ENCODE measurements around the gene TRIO. TPM values are rescaled to one million over a fixed set of nuclear protein-coding genes. Genes with fewer than 3 reads are reported as not detected.
A peak's percentile ranks its signal among the peaks of the same experiment; 100 is the strongest.

Gene TRIO
- total and polyA plus RNA-seq, 10 of the 15 experiments (the other 5 are each of a cell fraction or from before 2014, with no cell fraction given) = 5.1 to 96.4 (median 44.6) TPM

- H3K4me2 ChIP-seq (ENCODE audit: control insufficient read depth, insufficient read depth) = no peak overlapping the region
- no TSS peak for BruUV-seq (replicated peaks)
- POLR2A ChIA-PET = interaction anchor here (0.6 to 13.8 kb wide), 3 partner anchors 13 to 114 kb away, joined by 3 to 314 read pairs (median 4); partner anchors contain the start of gene TRIO
These were observed 22.4 kb downstream of the TRIO start for GRCh38 chr5:14165375-14166106.

More at GRCh38 chr5:14165375-14166106, 22.4 kb downstream of the TRIO start:
- Histone ChIP-seq H3K27me3 (replicated peaks in 1 of 2; ENCODE audit: control insufficient read depth in 2 of 2, insufficient read depth in 2 of 2, low read length in 1 of 2) (no peaks in the 10 kb centered on the region), H3K27ac (ENCODE audit: control insufficient read depth, insufficient read depth) (no peak overlapping the region), H3K36me3 (ENCODE audit: control insufficient read depth in 2 of 2, insufficient read depth in 2 of 2, low read length in 1 of 2) (no peaks in the 10 kb centered on the region; a peak in 1 of 4 replicates), H3K4me3 (no peak overlapping the region), H3K79me2 (ENCODE audit: control insufficient read depth, insufficient read depth, low read length) (peaks cover 98% of the 10 kb centered on the region), H3K4me1 (ENCODE audit: control insufficient read depth, insufficient read depth, low read length) (peaks cover 26% of the 10 kb centered on the region), H4K20me1 (ENCODE audit: control insufficient read depth, insufficient read depth) (no peaks in the 10 kb centered on the region), H2AFZ (ENCODE audit: control insufficient read depth, low read depth, low read length) (no peak overlapping the region), H3K9ac (ENCODE audit: control insufficient read depth, insufficient read depth, low read length) (no peak overlapping the region), H3K9me3 (replicated peaks; ENCODE audit: control insufficient read depth, insufficient read depth, low read length) (peaks cover 7% of the 10 kb centered on the region)
- ChIA-PET SMC1A (ENCODE audit: uncharacterized antibody, unreplicated experiment) (interaction anchor here (0.9 to 16.4 kb wide), 3 partner anchors 13 to 115 kb away, joined by 3 to 430 read pairs (median 5); no protein-coding TSS in a partner anchor), RAD21 (ENCODE audit: unreplicated experiment) (interaction anchor here (20.6 kb wide), 1 partner anchor 16 kb away, joined by 344 read pairs; the partner anchor contains the start of gene TRIO), CTCF (interaction anchor here (0.9 to 5.3 kb wide), 4 partner anchors 8 to 173 kb away, joined by 3 to 43 read pairs (median 4); no protein-coding TSS in a partner anchor)
- in situ Hi-C loops (cut with MboI) (loop anchor here (25.0 kb wide), 1 partner anchor 497 kb away; the partner anchor contains the start of gene OTULIN), intact Hi-C loops (cut with micrococcal nuclease; ENCODE audit: unreplicated experiment) (no loop called here)
- peak; percentile 9; the same call in 1 of the 2 replicates for TF ChIP-seq PKNOX1 (IDR thresholded peaks at IDR 0.05)
- no peak for TF ChIP-seq BHLHE40 (IDR thresholded peaks at IDR 0.05; ENCODE audit: borderline replicate concordance in 1 of 2, low read depth in 2 of 2, low read length in 1 of 2)
- no peak for TF ChIP-seq CTCF (IDR thresholded peaks at IDR 0.05 in 2 of 3, conservative IDR thresholded peaks at IDR 0.05 in 1 of 3; ENCODE audit: control insufficient read depth in 2 of 3, extremely low read depth in 1 of 3, insufficient read depth in 1 of 3, low read depth in 3 of 3, low read length in 3 of 3)
- FAIRE-seq = no peak
- ATAC-seq = no peak
- DNase-seq (ENCODE audit: low read depth, low spot score) = no peak
- WGBS (ENCODE audit: insufficient coverage, insufficient replicate concordance, low lambda C conversion rate, missing lambda C conversion rate) = 93% methylated on average over 9 of the region's 9 CpGs
